Measurements from ENCODE around the gene WDFY2. TPM values are rescaled to one million over a fixed set of nuclear protein-coding genes. Genes with fewer than 3 reads are reported as not detected.

Gene WDFY2
- total and polyA plus RNA-seq, 2 of the 8 experiments (the other 6 are each of a cell fraction or from before 2014, with no cell fraction given), result 13.9 to 29.0 TPM

- Histone ChIP-seq H2BK5ac (ENCODE audit: low read depth, low read length) (no peak overlapping the region), H3K56ac (replicated peaks; ENCODE audit: insufficient read length, low read depth, low read length) (no peak overlapping the region), H2BK15ac (ENCODE audit: low read length) (no peak overlapping the region), H3K18ac (ENCODE audit: extremely low read depth, low read length) (no peak overlapping the region), H3K23me2 (ENCODE audit: low read depth, low read length) (no peaks in the 10 kb centered on the region), H4K20me1 (replicated peaks in 1 of 2; ENCODE audit: control insufficient read depth in 1 of 2, insufficient read depth in 2 of 2, low read length in 2 of 2) (no peaks in the 10 kb centered on the region), H3K79me1 (ENCODE audit: low read depth, low read length) (no peaks in the 10 kb centered on the region), H3K23ac (ENCODE audit: insufficient read length) (no peak overlapping the region), H2BK12ac (ENCODE audit: low read depth, low read length) (no peak overlapping the region), H2BK120ac (replicated peaks; ENCODE audit: low read depth, low read length) (no peak overlapping the region), H2AK5ac (ENCODE audit: low read depth, low read length) (no peak overlapping the region), H3K4me2 (ENCODE audit: insufficient read depth in 1 of 2, low read depth in 2 of 2, low read length in 2 of 2) (no peak overlapping the region), H3K79me2 (ENCODE audit: control insufficient read depth in 1 of 2, insufficient read depth in 2 of 2, low read length in 2 of 2) (no peaks in the 10 kb centered on the region), H4K91ac (replicated peaks; ENCODE audit: insufficient read length, low read length) (no peak overlapping the region), H2AFZ (ENCODE audit: low read length) (0 out of 2 replicates have a peak overlapping the region, but pooled peaks have one; percentile 8), H3K27ac (ENCODE audit: low read depth, low read length) (no peak overlapping the region), H3K14ac (ENCODE audit: insufficient read length) (no peak overlapping the region), H3K4me3 (ENCODE audit: extremely low read depth in 1 of 4, insufficient read depth in 2 of 4, low read depth in 3 of 4, low read length in 4 of 4) (no peak overlapping the region), H3K36me3 (ENCODE audit: control insufficient read depth in 2 of 4, insufficient read depth in 4 of 4, low read length in 3 of 4) (no peaks in the 10 kb centered on the region), H3K27me3 (replicated peaks in 1 of 4; ENCODE audit: control insufficient read depth in 3 of 4, extremely low read depth in 1 of 4, insufficient read depth in 3 of 4, low read length in 3 of 4) (no peaks in the 10 kb centered on the region), H4K5ac (ENCODE audit: insufficient read length, low read depth, low read length) (no peak overlapping the region), H3K4me1 (replicated peaks in 1 of 4; ENCODE audit: control insufficient read depth in 3 of 4, insufficient read depth in 4 of 4, low read length in 3 of 4) (peaks cover 0 to 6% (median 2%) of the 10 kb centered on the region in 4 experiments; a peak in 3 of 7 replicates), H3K4ac (replicated peaks; ENCODE audit: insufficient read length, low read depth, low read length) (no peak overlapping the region), H2BK20ac (ENCODE audit: low read length) (no peak overlapping the region), H3K9ac (replicated peaks in 1 of 4; ENCODE audit: extremely low read depth in 1 of 4, low read depth in 3 of 4, low read length in 3 of 4) (no peak overlapping the region), H3K9me3 (ENCODE audit: insufficient read depth in 2 of 2, low read depth in 1 of 2, low read length in 1 of 2) (no peaks in the 10 kb centered on the region), H4K8ac (ENCODE audit: extremely low read depth, insufficient read depth, low read length) (no peak overlapping the region)
- 83% methylated on average over 3 of the region's 3 CpGs; no CpG with 5 or more reads in 1 of the 2 experiments for WGBS, 2 experiments (ENCODE audit: extremely low coverage in 1 of 2, insufficient coverage in 1 of 2, insufficient read length in 1 of 2, insufficient replicate concordance in 2 of 2, low coverage in 1 of 2, low lambda C conversion rate in 2 of 2, missing lambda C conversion rate in 1 of 2)
- FAIRE-seq (no peak), DNase-seq (ENCODE audit: low read depth in 1 of 2, low spot score in 2 of 2) (no peak)
- CTCF ChIA-PET (ENCODE audit: partially characterized antibody), result interaction anchor here (0.6 kb wide), 1 partner anchor 1257 kb away, joined by 3 read pairs; no protein-coding TSS in a partner anchor
- TF ChIP-seq ASH2L (IDR thresholded peaks at IDR 0.05; ENCODE audit: low read length) (no peak), JUND (IDR thresholded peaks at IDR 0.05; ENCODE audit: low read length) (peak; percentile 65; the same call in 1 of the 2 replicates)
- POLR2A ChIA-PET (ENCODE audit: partially characterized antibody), result no interaction called here
These were observed 35.2 kb upstream of the WDFY2 start for GRCh38 chr13:51549050-51549449.

All from H1 (cell line).